ENCODE results near the gene PRDM11.
A peak's percentile ranks its signal among the peaks of the same experiment; 100 is the strongest.

PRDM11 gene

DNA sequence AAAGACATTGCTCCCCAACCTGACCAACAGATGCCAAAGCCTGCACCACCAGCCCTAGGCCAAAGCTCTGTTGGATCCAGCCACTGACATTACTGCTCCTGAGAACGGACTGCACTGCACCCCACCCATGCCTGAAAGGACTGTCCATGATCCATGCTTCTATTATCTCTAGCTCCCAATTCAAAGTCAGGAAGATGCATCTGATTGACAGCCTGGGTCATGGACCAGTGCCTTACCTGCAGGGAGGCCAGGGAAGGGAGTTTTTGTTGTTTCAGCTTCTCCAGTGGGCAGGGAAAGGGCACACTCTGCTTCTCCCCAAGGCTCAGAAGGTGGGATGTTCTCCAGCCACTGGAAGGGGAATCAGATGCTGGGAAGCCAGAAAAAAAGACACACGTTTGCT is 4.8 kb upstream of the PRDM11 start:
- H3K4me3 ChIP-seq (ENCODE audit: control insufficient read depth, low read depth, low read length) = no peak overlapping the region
- no peak for DNase-seq (ENCODE audit: low read depth)
- no peak for TF ChIP-seq CTCF (IDR thresholded peaks at IDR 0.05; ENCODE audit: control insufficient read depth, insufficient read depth, low read depth, low read length, missing control alignments)

- DNase-seq (ENCODE audit: low read depth) = no peak
- H3K4me3 ChIP-seq (ENCODE audit: control insufficient read depth, low read depth, low read length) = no peak overlapping the region
- no peak for TF ChIP-seq CTCF (IDR thresholded peaks at IDR 0.05; ENCODE audit: control insufficient read depth, insufficient read depth, low read depth, low read length, missing control alignments)
Observed at GRCh38 chr11:45142241-45143055, 4.0 kb upstream of the PRDM11 start.

DNA sequence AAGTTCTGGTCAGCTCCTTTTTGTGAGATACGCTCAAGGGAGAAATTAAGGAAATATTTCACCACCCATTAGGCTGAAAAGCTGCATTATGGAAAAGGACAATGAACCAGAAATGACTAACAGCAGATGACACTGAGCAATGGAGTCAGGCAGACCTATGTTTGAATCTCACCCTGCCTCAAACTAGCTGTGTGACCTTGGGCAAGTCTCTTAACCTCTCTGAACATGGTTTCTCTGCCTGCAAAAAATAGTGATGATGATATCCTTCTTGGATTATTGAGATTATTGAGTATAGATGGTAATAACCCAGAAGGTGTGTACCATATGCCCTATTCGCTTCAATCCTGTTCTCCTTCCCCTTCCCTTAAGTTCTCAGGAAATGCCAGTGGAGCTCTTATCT is 2.9 kb upstream of the PRDM11 start:
- TF ChIP-seq CTCF (IDR thresholded peaks at IDR 0.05; ENCODE audit: control insufficient read depth, insufficient read depth, low read depth, low read length, missing control alignments) = no peak
- H3K4me3 ChIP-seq (ENCODE audit: control insufficient read depth, low read depth, low read length) = no peak overlapping the region
- no peak for DNase-seq (ENCODE audit: low read depth)

DNA sequence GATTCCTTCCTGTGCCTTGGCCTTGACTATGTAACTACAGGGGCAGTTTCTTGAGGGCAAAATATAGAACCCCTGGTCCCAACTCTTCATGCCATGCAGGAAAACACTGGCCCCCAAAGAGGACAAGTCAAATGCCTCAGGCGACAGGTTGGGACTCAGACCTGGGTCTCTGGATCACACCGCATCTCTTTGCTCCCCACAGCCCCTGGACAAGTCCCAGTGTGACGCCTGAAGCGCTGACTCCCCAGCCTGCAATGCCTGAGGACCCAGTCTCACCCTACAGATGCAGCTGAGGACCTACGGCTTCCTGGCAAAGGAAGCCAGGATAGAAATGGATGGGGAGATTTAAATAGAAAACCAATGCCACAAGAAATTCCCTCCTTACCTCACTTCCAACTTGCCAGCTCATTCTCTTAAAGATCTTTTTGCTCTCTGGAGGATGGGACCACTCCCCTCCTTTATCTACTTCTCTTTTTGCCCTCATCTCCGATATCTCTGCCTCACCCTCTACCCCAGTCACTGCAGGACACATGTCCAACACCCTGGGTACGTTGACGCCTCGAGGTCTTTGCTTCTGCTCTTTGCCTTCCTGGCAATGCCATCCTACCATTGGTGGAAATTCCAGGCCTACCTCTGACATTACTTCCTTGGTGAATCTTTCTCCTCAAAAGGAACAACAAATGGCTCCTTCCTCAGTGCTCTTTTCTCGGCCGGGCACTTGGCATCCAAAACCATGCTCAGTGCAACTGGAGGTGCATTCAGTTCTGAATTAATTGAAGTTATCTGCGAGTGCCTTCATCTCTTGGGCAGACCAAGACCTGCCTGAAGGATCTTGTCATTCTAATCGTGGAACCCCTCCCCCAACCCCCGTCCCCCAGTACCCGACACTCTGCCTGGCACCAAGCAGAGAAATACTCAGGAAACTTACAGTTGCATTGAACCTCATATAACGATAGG is 2.0 kb upstream of the PRDM11 start:
- TF ChIP-seq CTCF (IDR thresholded peaks at IDR 0.05; ENCODE audit: control insufficient read depth, insufficient read depth, low read depth, low read length, missing control alignments) = no peak
- no peak for DNase-seq (ENCODE audit: low read depth)
- H3K4me3 ChIP-seq (ENCODE audit: control insufficient read depth, low read depth, low read length) = no peak overlapping the region

DNA sequence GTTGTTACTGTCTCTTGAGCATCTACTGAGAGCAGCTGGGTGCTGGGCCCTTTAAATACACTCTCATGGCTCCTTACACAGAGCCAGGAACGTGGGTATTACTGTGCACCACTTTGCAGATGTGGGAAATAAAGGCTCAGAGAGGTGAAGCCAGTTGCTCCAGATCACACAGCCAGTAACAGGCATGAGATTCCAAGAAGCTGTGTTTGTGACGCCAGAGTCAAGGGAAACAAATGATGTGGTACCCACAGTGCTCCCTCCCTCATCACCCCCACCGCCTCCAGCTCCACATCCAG is 1.4 kb upstream of the PRDM11 start:
- TF ChIP-seq CTCF (IDR thresholded peaks at IDR 0.05; ENCODE audit: control insufficient read depth, insufficient read depth, low read depth, low read length, missing control alignments) = no peak
- DNase-seq (ENCODE audit: low read depth) = no peak
- H3K4me3 ChIP-seq (ENCODE audit: control insufficient read depth, low read depth, low read length) = no peak overlapping the region

- H3K4me3 ChIP-seq (ENCODE audit: control insufficient read depth, low read depth, low read length) = peak overlapping the region; percentile 80
- no peak for DNase-seq (ENCODE audit: low read depth)
- TF ChIP-seq CTCF (IDR thresholded peaks at IDR 0.05; ENCODE audit: control insufficient read depth, insufficient read depth, low read depth, low read length, missing control alignments) = no peak
Observed at GRCh38 chr11:45145379-45146071, 914 bp upstream of the PRDM11 start.
